Measurements from ENCODE around the gene C22orf23. TPM values are rescaled to one million over a fixed set of nuclear protein-coding genes. Genes with fewer than 3 reads are reported as not detected.

C22orf23 gene
- total RNA-seq, 1 donor from 2014 or later, result not detected

GRCh38 chr22:37996079-37996478 is 42.7 kb upstream of the C22orf23 start:
- Mint-ChIP-seq H3K27me3 (ENCODE audit: low read depth) (peaks cover 5% of the 10 kb centered on the region), H3K4me3 (ENCODE audit: unreplicated experiment) (no peak overlapping the region), H3K27ac (ENCODE audit: unreplicated experiment) (no peak overlapping the region), H3K36me3 (ENCODE audit: low read depth) (no peaks in the 10 kb centered on the region), H3K4me1 (ENCODE audit: low read depth) (peaks cover 7% of the 10 kb centered on the region), H3K9me3 (ENCODE audit: low read depth) (no peaks in the 10 kb centered on the region)
- no peak for DNase-seq (ENCODE audit: low spot score)
- no peak for TF ChIP-seq CTCF (IDR thresholded peaks at IDR 0.05)

GRCh38 chr22:37995460-37995859 is 42.1 kb upstream of the C22orf23 start:
- DNase-seq (ENCODE audit: low spot score), result no peak
- Mint-ChIP-seq H3K4me1 (ENCODE audit: low read depth) (peaks cover 7% of the 10 kb centered on the region), H3K36me3 (ENCODE audit: low read depth) (no peaks in the 10 kb centered on the region), H3K9me3 (ENCODE audit: low read depth) (no peaks in the 10 kb centered on the region), H3K4me3 (ENCODE audit: unreplicated experiment) (no peak overlapping the region), H3K27me3 (ENCODE audit: low read depth) (peaks cover 5% of the 10 kb centered on the region), H3K27ac (ENCODE audit: unreplicated experiment) (no peak overlapping the region)
- no peak for TF ChIP-seq CTCF (IDR thresholded peaks at IDR 0.05)

- Mint-ChIP-seq H3K9me3 (ENCODE audit: low read depth) (no peaks in the 10 kb centered on the region), H3K4me3 (ENCODE audit: unreplicated experiment) (no peak overlapping the region), H3K27me3 (ENCODE audit: low read depth) (peaks cover 5% of the 10 kb centered on the region), H3K27ac (ENCODE audit: unreplicated experiment) (no peak overlapping the region), H3K4me1 (ENCODE audit: low read depth) (peaks cover 4% of the 10 kb centered on the region), H3K36me3 (ENCODE audit: low read depth) (no peaks in the 10 kb centered on the region)
- no peak for TF ChIP-seq CTCF (IDR thresholded peaks at IDR 0.05)
- no peak for DNase-seq (ENCODE audit: low spot score)
These were observed 41.6 kb upstream of the C22orf23 start for GRCh38 chr22:37994982-37995381.

- Mint-ChIP-seq H3K4me3 (ENCODE audit: unreplicated experiment) (no peak overlapping the region), H3K27me3 (ENCODE audit: low read depth) (peaks cover 5% of the 10 kb centered on the region), H3K9me3 (ENCODE audit: low read depth) (no peaks in the 10 kb centered on the region), H3K27ac (ENCODE audit: unreplicated experiment) (no peak overlapping the region), H3K36me3 (ENCODE audit: low read depth) (no peaks in the 10 kb centered on the region), H3K4me1 (ENCODE audit: low read depth) (peaks cover 3% of the 10 kb centered on the region)
- no peak for DNase-seq (ENCODE audit: low spot score)
- no peak for TF ChIP-seq CTCF (IDR thresholded peaks at IDR 0.05)
These were observed 40.6 kb upstream of the C22orf23 start for GRCh38 chr22:37994049-37994448.

GRCh38 chr22:37991731-37992442 is 38.5 kb upstream of the C22orf23 start:
- H3K4me3 Mint-ChIP-seq (ENCODE audit: unreplicated experiment), result no peak overlapping the region
- H3K4me1 Mint-ChIP-seq (ENCODE audit: low read depth), result no peaks in the 10 kb centered on the region
- DNase-seq (ENCODE audit: low spot score), result no peak
- no peak overlapping the region for H3K27ac Mint-ChIP-seq (ENCODE audit: unreplicated experiment)
- H3K36me3 Mint-ChIP-seq (ENCODE audit: low read depth), result no peaks in the 10 kb centered on the region
- H3K27me3 Mint-ChIP-seq (ENCODE audit: low read depth), result no peaks in the 10 kb centered on the region
- no peak for TF ChIP-seq CTCF (IDR thresholded peaks at IDR 0.05)
- H3K9me3 Mint-ChIP-seq (ENCODE audit: low read depth), result no peaks in the 10 kb centered on the region
